NOMO-1 treated with DMSO at 0.1 percent for 48 hours (cell line): ENCODE results near the gene EIF5.

Source experiments
- DNase-seq: peaks from one replicate; lab custom pipeline; 2025; ENCODE audit not compliant: unreplicated experiment; lab: John Stamatoyannopoulos, UW

Gene EIF5

DNA sequence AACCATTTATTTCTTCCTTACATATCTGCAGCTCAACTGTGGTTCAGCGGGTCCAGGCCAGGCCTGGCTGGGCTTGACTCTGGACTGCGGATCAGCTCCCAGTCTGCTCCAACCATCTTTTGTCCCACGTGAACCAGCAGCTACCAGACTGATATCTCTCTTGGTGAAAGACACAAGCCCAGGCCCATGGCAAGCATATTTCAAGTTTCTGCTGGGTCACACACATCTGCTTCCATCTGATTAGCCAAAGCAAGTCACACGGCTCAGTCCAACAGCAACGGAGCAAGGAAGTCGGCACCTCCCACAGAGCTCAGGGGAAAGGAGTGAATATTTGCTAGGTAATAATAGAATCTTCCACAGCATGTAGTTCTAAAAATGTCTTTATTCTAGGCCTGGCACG lies 26.5 kb downstream of the EIF5 start:
- no peak for DNase-seq

DNA sequence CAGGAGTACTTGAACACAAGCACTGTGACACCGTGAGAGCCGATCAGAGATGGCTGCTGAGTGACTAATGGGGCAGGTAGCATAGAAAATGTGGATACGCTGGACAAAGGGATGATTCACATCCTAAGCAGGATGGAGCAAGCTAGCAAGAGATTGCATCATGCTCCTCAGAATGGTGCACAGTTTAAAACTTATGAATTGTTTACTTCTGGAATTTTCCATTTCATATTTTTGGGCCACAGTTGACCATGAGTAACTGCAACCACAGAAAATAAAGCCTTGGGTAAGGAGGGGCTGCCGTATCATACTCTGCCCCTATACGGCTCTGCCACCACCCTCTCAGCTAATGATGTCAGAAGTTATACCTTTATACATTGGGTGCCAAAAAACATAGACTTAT lies 27.8 kb downstream of the EIF5 start:
- DNase-seq: peak; percentile 55

DNA sequence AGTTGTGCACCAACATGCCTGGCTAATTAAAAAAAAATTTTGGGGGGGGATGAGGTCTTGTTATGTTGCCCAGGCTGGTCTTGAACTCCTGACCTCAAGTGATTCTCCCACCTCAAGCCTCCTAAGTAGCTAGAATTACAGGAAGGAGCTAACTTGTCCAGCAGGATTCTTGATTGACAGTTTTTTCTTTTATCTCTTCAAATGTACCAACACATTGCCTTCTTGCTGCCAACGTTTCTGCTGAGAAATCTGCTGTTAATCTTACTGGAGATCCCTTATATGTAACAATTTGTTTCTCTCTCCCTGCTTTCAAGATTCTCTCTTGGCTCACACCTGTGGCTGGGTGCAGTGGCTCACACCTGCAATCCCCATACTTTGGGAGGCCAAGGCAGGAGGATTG lies 28.7 kb downstream of the EIF5 start:
- DNase-seq: no peak

DNA sequence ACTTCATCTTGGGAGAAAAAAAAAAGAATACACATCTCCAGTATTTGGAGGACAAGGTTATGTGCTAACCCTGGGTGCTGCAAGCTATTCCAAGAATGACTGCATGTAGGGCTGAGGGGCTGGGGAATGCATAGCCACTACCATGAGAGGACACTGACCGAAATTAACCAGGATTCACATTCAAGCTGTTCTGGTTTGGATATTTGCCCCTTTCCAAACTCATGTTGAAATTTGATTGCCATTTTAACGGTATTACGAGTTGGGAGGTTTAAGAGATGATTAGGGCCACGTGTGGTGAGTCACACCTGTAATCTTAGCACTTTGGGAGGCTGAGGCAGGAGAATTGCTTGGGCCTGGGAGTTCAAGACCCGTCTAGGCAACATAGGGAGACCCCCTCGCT lies 32.7 kb downstream of the EIF5 start:
- DNase-seq: no peak

DNA sequence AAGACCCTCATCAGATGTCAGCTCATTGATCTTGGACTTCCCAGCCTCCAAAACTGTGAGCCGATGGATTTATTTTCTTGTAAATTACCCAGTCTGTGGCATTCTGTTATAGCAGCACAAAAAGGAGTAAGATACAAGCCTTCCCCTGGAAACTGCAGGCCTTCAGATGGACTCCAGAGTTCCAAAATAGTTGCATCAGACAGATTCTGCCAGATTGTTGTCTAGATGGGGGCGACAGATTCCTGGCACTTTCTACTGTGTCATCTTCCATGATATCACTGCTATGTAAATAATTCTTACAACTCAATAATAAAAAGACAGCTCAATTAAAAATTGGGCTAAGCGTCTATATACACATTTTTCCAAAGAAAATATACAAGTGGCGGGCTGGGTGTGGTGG lies 34.0 kb downstream of the EIF5 start:
- no peak for DNase-seq

DNA sequence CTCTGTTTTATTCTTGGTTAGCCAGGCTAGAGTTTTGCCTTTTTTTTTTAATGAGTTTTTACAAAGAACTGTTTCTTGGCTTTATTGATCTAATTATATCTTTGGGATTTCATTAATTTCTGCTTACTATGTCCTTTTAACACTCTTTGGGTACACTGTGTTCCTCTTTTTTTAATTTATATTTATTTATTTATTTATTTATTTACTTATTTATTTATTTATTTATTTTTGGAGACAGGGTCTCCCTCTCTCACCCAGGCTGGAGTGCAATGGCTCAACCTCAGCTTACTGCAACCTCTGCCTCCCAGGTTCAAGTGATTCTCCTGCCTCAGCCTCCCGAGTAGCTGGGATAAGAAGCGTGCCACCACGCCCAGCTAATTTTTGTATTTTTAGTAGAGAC lies 36.0 kb downstream of the EIF5 start:
- no peak for DNase-seq

DNA sequence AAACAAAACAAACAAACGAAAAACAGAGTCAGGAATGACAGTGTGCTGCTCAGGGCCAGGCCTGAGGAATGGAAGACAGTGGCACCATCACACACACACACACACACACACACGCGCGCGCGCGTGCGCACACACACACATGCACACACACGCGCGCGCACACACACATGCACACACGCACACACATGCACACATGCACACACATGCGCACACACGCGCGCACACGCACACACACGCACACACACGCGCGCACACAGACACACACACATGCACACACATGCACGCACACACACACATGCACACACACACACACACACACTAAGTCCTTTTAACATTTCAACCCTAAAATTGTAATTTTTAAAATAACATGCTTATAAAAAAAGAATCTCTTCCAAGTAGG lies 38.0 kb downstream of the EIF5 start:
- no peak for DNase-seq

DNA sequence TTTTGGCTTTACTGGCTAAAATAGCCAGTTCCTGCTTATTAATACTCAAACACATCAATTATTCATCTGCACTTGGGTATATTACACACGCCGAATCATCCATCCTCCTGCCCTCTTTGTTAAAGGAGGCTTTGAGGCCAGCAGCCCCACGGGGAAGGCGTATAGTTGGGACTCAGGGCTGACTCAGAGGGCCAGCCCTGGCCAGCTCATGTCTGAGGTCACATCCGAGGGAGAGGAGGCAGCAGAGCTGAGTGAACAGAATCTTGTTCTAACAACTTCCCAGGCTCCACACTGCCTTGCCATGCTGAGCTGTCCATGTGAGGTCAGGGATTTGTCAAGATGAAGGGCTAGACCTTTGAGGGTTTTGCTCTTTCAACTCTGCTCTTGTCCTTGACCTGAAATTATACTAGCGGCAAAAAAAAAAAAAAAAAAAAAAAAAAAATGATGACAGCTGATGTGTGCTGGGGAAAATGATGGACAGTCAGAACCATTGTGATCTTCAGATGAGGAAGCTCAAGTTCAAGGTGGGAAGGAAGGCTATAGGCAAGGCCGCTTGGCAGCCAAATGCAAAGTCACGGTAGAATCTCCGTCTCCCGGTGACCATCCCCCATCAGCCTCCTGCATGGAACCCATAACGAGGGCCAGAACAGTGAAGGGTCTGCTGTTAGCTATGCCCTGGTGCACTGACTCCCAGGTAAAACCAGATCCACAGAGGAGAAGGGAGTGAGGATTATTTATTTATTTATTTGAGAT lies 38.7 kb downstream of the EIF5 start:
- DNase-seq: no peak

DNA sequence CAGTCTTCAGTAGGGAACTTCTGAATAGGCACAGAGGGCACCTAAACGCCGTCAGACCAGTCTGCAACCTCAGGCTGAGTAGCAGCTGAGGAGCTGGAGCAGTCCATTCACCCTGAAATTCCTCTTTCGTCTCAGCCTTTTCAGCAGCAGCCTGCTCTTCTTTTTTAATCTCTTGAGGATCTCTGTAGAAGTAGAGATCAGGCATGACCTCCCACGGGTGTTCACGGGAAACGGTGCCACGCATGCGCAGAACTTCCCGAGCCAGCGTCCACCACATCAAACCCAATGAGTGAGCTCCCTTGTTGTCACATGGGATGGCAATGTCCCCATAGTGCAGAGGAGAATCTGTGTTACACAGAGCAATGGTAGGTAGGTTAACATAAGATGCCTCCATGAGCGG lies 40.1 kb downstream of the EIF5 start:
- DNase-seq: no peak

DNA sequence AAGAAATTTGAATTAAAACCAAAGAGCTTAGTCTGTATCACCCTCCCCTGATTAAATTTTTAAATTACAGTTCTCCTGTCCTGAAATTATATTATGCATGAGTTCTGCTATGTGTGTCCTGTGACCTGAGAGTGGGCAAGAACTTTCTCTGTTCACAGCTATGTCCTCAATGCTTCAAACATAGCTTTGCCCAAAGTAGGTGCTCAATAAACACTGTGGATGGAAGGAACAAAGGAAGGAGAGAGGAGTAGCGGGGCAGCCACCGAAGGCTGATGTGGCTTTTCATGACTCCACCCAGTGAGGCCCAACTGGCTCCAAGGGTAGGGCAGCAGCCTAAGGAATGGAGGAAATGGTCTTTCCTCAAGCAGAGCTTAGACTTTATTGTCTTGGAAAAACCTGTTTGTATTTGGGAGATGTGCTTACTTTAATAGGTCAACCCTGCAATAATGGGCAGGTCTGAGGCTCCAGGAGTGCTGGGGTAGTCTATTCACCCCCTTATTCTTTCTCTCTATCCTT lies 43.5 kb downstream of the EIF5 start:
- DNase-seq: no peak

DNA sequence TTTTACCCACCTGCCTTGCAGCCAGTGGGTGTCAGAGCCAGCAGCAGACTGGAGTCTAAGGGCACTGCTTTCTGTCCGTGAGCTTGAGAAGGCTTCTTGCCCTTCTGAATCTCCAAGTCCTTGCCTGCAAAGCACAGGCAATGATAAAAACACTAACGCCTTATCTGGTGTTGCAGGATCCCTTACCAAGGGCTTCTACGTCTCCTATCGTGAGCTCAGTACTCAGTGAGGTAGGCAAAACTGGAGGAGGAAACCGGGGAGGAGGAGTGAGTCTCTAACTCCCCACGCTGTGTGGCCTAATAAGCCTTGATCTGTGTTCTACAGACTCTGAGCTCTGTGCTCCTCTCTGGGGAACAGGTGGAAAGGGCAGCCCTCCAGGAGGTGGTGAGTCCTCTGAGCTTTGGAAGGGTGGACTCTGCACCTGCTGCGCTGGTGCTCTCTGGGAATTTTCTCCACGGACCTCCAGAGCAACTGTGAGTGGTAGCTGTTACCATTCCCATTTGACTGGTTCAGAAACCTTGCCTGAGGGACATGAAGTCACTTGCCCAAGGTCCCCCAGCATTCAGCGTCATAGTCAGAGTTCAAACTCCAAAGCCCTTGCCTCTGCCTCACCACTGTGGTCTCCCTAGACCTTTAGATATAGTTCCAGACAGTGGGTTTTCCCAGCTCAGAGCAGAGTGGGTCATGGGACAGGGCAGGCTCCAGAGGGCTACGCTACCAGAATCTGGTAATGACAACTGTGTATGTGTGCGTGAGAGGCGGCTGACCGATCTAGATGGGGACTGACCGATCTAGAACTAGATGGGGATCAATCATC lies 44.2 kb downstream of the EIF5 start:
- DNase-seq: no peak

DNA sequence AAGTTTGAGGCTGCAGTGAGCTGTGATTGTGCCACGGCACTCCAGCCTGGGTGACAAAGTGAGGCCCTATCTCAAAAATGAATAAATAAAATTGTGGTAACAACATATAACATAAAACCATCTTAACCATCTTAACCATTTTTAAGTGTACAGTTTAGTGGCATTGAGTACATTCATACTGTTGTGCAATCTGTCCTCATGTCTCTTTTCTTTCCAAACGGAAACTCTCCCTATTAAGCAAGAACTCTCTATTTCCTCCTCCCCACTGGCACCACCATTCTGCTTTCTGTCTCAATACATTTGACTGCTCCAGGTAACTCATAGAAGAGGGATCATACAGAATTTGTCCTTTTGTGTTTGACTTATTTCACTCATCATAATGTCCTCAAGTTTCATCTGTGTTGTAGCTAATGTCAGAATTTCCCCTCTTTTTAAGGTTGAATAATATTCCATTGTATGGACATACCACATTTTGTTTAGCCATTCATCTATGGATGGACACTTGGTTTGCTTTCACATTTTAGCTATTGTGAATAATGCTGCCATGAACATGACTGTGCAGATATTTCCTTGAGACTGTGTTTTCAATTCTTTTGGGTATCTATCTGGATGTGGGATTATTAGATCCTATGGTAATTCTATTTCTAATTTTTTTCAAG lies 46.8 kb downstream of the EIF5 start:
- DNase-seq: peak; percentile 30

DNA sequence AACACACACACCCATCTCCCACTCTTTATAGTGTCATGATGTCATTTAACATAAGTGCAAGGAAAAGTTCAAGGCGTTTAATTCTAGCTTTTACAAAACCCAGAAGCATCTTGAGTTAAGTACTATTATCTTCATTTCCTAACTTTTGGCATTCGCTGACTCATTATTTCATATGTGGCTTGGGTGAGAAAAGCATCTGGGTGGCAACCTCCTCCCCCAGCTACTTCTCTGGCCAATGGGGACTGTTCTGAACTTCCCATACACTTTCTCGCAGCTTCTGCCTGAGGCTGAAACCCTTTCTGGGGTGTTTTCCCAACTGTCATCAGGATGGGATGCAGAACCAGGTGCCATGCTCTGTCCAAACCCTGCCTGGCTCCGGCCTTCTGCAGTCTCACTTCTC lies 48.3 kb downstream of the EIF5 start:
- DNase-seq: peak; percentile 25

DNA sequence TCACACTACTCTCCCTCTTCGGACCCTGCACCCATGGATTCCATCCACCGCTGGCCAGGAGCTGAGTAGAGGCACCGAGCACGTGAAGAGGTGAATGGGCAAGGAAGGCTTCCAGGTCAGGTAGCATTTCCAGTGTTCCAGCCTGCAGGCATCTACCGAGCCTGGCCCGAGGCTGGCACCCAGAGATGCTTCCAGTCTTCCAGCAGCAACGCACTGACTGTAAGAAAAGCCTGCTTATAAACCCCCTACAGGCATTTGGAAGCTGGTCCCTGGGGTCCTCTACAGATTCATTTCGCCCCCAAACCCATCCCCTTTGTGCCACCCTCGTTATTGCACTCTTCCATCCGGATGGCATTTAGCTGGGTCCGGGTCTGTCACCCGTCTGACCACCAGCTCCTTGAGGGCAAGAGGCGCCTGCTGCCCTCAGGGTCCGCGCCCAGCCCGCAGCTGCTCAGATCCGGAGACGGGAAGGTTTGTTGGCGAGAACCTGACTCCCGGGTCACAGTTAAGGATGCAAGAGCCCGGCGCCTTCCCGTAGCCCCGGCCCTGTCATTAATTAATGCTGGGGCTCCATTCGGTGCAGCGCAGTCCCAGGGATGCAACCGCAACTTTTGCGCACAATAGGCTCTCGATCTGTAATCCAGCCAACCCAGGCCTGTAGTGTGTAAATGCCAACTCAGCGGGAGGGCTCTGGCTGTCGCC lies 50.6 kb downstream of the EIF5 start:
- DNase-seq: no peak

DNA sequence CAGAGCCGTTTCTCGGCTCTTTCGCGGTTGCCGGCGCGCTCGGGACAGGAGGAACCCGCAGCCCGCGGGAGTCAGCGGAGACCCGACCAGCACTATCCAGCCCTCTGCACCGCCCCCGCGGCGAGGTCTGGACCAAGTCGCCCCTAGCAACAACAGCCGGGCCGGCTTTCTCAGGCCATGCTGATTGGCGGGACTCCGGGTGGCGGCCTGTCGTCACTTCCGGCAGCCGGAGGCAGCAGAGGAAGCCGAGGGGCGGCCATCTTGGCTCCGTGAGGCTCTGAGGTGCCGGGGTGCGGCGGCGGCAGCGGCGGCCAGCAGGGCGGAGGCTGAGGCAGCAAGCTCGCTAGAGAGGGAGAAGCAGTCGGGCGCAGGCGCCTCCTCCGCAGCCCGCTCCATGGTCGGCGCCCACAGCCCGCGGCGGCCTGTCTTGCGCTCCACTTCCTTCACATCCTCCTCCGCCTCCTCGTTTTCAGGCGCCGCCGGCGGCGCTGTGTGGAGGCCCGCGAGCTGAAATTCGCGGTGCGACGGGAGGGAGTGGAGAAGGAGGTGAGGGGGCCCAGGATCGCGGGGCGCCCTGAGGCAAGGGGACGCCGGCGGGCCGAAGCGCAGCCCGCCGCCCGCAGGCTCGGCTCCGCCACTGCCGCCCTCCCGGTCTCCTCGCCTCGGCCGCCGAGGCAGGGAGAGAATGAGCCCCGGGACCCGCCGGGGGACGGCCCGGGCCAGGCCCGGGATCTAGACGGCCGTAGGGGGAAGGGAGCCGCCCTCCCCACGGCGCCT lies 51.3 kb downstream of the EIF5 start, which contains the start of gene MARK3:
MARK3 (plus strand) TSS at position 264 of the 777 bp plus-strand sequence. CDS start 615 bp downstream, outside the sequence.
- DNase-seq: peak; percentile 93

DNA sequence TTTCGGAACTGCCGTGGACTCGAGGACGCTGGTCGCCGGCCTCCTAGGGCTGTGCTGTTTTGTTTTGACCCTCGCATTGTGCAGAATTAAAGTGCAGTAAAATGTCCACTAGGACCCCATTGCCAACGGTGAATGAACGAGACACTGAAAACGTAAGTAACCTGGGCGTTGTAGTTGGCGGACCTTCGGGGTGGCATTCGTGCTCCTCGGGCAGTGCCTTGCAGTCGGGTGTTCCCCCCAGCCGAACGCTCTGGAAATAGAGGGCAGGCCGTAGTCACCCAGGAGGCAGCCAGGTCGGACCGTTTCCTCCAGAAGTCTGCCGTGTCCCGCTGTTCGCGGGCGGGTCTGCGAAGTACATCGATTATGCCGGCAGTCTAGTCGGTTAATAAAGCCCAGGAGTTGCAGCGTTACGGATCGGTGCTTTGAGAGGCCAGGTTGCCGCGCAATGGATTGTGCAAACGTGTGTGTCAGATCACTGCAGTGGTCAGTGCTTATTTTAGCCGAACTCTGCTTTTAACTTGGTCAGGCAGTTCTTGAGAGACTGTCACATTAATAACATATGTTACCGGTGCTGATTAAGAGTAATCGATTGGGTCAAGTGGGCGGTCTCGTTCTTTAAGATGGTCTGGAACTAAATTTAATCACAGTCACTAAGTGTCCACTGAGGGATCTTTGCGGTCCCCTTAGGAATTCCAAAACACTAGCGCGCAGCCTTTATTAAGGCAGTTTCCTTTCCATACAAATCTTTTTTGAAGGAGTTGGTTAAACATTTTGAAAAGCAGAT lies 52.1 kb downstream of the EIF5 start:
- DNase-seq: peak; percentile 33

DNA sequence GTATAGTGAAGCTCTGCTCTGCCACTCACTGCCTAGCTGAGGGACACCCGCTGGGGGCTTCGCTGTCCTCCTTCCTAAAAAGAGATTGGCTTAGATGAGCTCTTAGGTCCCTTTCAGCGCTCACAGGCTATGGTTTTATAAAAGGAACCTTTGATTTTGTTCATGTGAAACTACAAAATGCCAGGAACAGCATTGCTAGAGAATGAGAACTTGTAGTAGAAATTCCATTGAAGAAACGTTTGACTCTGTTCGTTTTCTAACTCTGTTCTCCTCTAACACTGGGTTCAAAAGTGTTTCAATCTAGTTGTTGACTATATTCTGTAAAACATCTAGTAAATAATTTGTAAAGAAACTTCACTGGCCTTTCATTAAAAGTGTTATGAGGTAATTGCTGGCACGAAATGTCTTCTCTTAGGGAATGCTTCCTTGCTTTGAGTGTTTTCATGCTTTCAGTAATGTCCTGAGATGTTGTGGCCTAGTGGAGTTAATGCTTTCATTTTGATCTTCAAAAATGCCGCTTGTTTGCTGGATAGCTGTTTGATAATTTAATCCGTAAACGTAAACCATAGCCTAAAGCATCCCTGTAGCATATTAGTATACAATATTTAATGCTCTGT lies 52.8 kb downstream of the EIF5 start:
- DNase-seq: no peak

DNA sequence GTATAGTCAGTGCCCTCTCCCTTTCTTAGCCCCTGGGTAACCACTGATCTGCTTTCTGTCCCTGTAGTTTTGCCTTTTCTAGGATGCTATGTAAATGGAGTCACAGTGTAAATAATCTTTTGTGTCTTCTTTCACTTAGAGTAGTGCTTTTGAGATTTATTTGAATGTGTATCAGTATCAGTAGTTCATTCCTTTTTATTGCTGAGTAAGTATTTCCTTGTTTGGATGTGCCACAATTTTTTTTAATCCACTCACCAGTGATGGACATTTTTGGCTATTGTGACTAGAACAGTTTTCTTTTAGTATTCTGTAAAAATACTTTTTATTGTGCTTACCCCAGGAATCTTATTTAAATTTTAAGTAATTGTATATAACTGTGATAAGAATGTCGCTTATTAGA lies 54.6 kb downstream of the EIF5 start:
- no peak for DNase-seq

DNA sequence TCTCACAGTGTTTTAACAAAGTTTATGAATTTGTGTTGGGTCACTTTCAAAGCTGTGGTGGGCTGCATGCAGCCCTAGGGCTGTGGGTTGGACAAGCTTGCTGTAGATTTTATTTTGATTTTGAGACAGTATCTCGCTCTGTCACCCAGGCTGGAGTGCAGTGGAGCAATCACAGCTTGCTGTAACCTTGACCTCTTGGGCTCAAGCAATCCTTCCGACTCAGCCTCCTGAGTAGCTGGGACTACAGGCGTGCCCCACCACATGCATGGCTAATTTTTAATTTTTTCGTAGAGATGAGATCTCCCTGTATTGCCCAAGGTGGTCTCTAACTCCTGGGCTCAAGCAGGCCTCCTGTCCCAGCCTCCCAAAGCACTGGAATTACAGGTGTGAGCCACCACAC lies 56.6 kb downstream of the EIF5 start:
- DNase-seq: no peak
